SK-N-SH (cell line): ENCODE data around the gene SMARCE1. TPM values are rescaled to one million over a fixed set of nuclear protein-coding genes. Genes with fewer than 3 reads are reported as not detected.

Experiments
- CTCF ChIA-PET: fragments of 300-600, 350-600 bp; formaldehyde crosslinking; extraction: SDS; loops from one replicate; lab custom pipeline; 2021; lab: Yijun Ruan, JAX
- POLR2A ChIA-PET: fragments of 350-600 bp; sonication (Branson Sonifier 250); formaldehyde crosslinking; extraction: SDS; loops from one replicate; lab custom pipeline; 2020; ENCODE audit warnings: antibody characterized with exemption, inconsistent platforms; lab: Yijun Ruan, JAX
- DNase-seq: peaks from one replicate; pipeline ENCODE4 v3.0.0; 2012
- H2AFZ ChIP-seq: fragments of 200-600 bp; sonication (generic); 2 replicates; pipeline ENCODE4 v1.8.1; 2016; ENCODE audit warnings: antibody characterized with exemption, mild to moderate bottlenecking, low read depth
- H3F3A ChIP-seq: fragments of 200-600 bp; sonication (generic); replicated peaks from 2 replicates; pipeline ENCODE3; 2016; ENCODE audit warnings: antibody characterized with exemption, mild to moderate bottlenecking; ENCODE audit not compliant: insufficient read depth
- H3K27ac ChIP-seq, 2 experiments: fragments of 200-500 bp in 1 of 2; fragments of 200-600 bp in 1 of 2; sonication (Bioruptor generic) in 1 of 2; sonication (generic), shearing (Covaris generic) in 1 of 2; 2 replicates each; pipeline versions ENCODE4 v1.5.1 to v1.6.1; 2014 to 2016; ENCODE audit warnings: low read depth in 2 of 2, inconsistent platforms in 1 of 2, low read length in 1 of 2, mild to moderate bottlenecking in 1 of 2, mixed read lengths in 1 of 2
- H3K27me3 ChIP-seq: fragments of 200-600 bp; sonication (generic), shearing (Covaris generic); 2 replicates; pipeline ENCODE4 v1.6.1; 2016; ENCODE audit warnings: mixed run types; ENCODE audit not compliant: insufficient read depth
- H3K36me3 ChIP-seq, 2 experiments: fragments of 200-500 bp in 1 of 2; fragments of 200-600 bp in 1 of 2; sonication (Bioruptor generic) in 1 of 2; sonication (generic) in 1 of 2; replicated peaks in 1 of 2; 2 replicates each; pipeline versions ENCODE3 to v1.5.1; 2014 to 2016; ENCODE audit warnings: low read length in 1 of 2, mild to moderate bottlenecking in 1 of 2; ENCODE audit not compliant: insufficient read depth in 2 of 2, control insufficient read depth in 1 of 2
- H3K4me1 ChIP-seq, 2 experiments: fragments of 200-500 bp in 1 of 2; fragments of 200-600 bp in 1 of 2; sonication (Bioruptor generic) in 1 of 2; sonication (generic), shearing (Covaris generic) in 1 of 2; 2 replicates each; pipeline versions ENCODE4 v1.5.1 to v1.6.1; 2014 to 2016; ENCODE audit warnings: low read depth in 1 of 2, low read length in 1 of 2, mixed run types in 1 of 2; ENCODE audit not compliant: insufficient read depth in 2 of 2, control insufficient read depth in 1 of 2
- H3K4me2 ChIP-seq: fragments of 200-600 bp; sonication (generic), shearing (Covaris generic); 2 replicates; pipeline ENCODE4 v1.6.1; 2017; ENCODE audit warnings: mixed run types
- H3K4me3 ChIP-seq, 2 experiments: fragments of 200-500 bp in 1 of 2; fragments of 200-600 bp in 1 of 2; sonication (Bioruptor generic) in 1 of 2; sonication (generic), shearing (Covaris generic) in 1 of 2; 2 replicates each; pipeline versions ENCODE4 v1.5.1 to v1.8.1; 2014 to 2016; ENCODE audit warnings: low read depth in 2 of 2, inconsistent platforms in 1 of 2, low read length in 1 of 2, mild to moderate bottlenecking in 1 of 2, mixed read lengths in 1 of 2, moderate library complexity in 1 of 2
- H3K79me2 ChIP-seq: fragments of 200-600 bp; sonication (generic); 2 replicates; pipeline ENCODE4 v1.8.1; 2017; ENCODE audit warnings: mild to moderate bottlenecking; ENCODE audit not compliant: insufficient read depth
- H3K9ac ChIP-seq: fragments of 200-600 bp; sonication (generic); 2 replicates; pipeline ENCODE4 v1.6.1; 2017; ENCODE audit warnings: mixed run types
- H3K9me2 ChIP-seq: fragments of 200-600 bp; sonication (generic); 2 replicates; pipeline ENCODE4 v1.6.1; 2017; ENCODE audit warnings: mixed run types
- H3K9me3 ChIP-seq: fragments of 200-600 bp; sonication (generic); 2 replicates; pipeline ENCODE4 v1.6.1; 2017; ENCODE audit warnings: mixed run types, mild to moderate bottlenecking, moderate library complexity
- H4K20me1 ChIP-seq: fragments of 200-600 bp; sonication (generic); 2 replicates; pipeline ENCODE4 v1.6.1; 2017; ENCODE audit warnings: mild to moderate bottlenecking, mixed run types; ENCODE audit not compliant: insufficient read depth
- ELF1 ChIP-seq: IDR thresholded peaks from 2 replicates; pipeline ENCODE4 v1.4.0; 2012
- EP300 ChIP-seq, 2 experiments: IDR thresholded peaks; 2 replicates each; pipeline versions ENCODE4 v1.4.0 to v1.6.1; 2012; ENCODE audit warnings: borderline replicate concordance in 1 of 2, low read depth in 1 of 2, low read length in 1 of 2
- EZH2phosphoT487 ChIP-seq: fragments of 200-600 bp; sonication (generic); IDR thresholded peaks from 2 replicates; pipeline ENCODE4 v1.6.1; 2017; ENCODE audit warnings: low read depth, mixed run types, mild to moderate bottlenecking, antibody characterized with exemption, moderate library complexity, borderline replicate concordance
- FOXJ3 ChIP-seq: sonication (generic); formaldehyde crosslinking; IDR thresholded peaks from 2 replicates; pipeline ENCODE4 v1.5.1; 2020; ENCODE audit warnings: mild to moderate bottlenecking, missing genetic modification reagents
- FOXM1 ChIP-seq: IDR thresholded peaks from 2 replicates; pipeline ENCODE4 v1.4.0; 2012; ENCODE audit warnings: low read depth, mild to moderate bottlenecking
- GABPA ChIP-seq: IDR thresholded peaks from 2 replicates; pipeline ENCODE4 v1.4.0; 2012; ENCODE audit warnings: low read depth, mild to moderate bottlenecking
- JUND ChIP-seq: IDR thresholded peaks from 2 replicates; pipeline ENCODE4 v1.4.0; 2012
- MAX ChIP-seq: IDR thresholded peaks from 2 replicates; pipeline ENCODE4 v1.4.0; 2012; ENCODE audit warnings: low read depth
- MEF2A ChIP-seq: IDR thresholded peaks from 2 replicates; pipeline ENCODE4 v1.4.0; 2012; ENCODE audit warnings: low read depth, borderline replicate concordance
- NFIC ChIP-seq: IDR thresholded peaks from 2 replicates; pipeline ENCODE4 v1.4.0; 2012; ENCODE audit warnings: borderline replicate concordance
- NRF1 ChIP-seq: IDR thresholded peaks from 2 replicates; pipeline ENCODE4 v1.6.1; 2012; ENCODE audit warnings: low read depth, mild to moderate bottlenecking, low read length
- POLR2AphosphoS5 ChIP-seq: IDR thresholded peaks from 2 replicates; pipeline ENCODE4 v1.6.1; 2012; ENCODE audit warnings: low read depth, low read length
- RAD21 ChIP-seq: IDR thresholded peaks from 2 replicates; pipeline ENCODE4 v1.6.1; 2012; ENCODE audit warnings: mild to moderate bottlenecking, low read length
- RCOR1 ChIP-seq: fragments of 150-350 bp; IDR thresholded peaks from 2 replicates; pipeline ENCODE4 v1.6.1; 2017; ENCODE audit warnings: antibody characterized with exemption, low read length
- REST ChIP-seq: IDR thresholded peaks from 2 replicates; pipeline ENCODE4 v1.6.1; 2012; ENCODE audit warnings: mild to moderate bottlenecking, low read depth, low read length, moderate library complexity
- RFX5 ChIP-seq: IDR thresholded peaks from 2 replicates; pipeline ENCODE4 v1.6.1; 2012; ENCODE audit warnings: mild to moderate bottlenecking, improper control_type of control experiment, low read length
- RXRA ChIP-seq: IDR thresholded peaks from 2 replicates; pipeline ENCODE4 v1.4.0; 2012; ENCODE audit warnings: low read depth, mild to moderate bottlenecking, borderline replicate concordance
- SIN3A ChIP-seq: IDR thresholded peaks from 2 replicates; pipeline ENCODE4 v1.6.1; 2012; ENCODE audit warnings: low read depth, mild to moderate bottlenecking, low read length, moderate library complexity, borderline replicate concordance
- SMC3 ChIP-seq: IDR thresholded peaks from 2 replicates; pipeline ENCODE4 v1.6.1; 2012; ENCODE audit warnings: low read depth, low read length, improper control_type of control experiment
- TAF1 ChIP-seq: IDR thresholded peaks from 2 replicates; pipeline ENCODE4 v1.6.1; 2012; ENCODE audit warnings: low read depth, mild to moderate bottlenecking, low read length, moderate library complexity, borderline replicate concordance
- WGBS: methylation state at CpG from one replicate; pipeline ENCODE4 v1.1.6; 2017; ENCODE audit warnings: low lambda C conversion rate; 5-methylcytosine and 5-hydroxymethylcytosine counted together
- polyA plus RNA-seq, 3 experiments: library from polyadenylated mRNA; depleted of rRNA; stranded (reverse); fragments of >200 nt; gene quantifications; 2 replicates each; pipeline ENCODE4 v1.2.3, GENCODE V29; 2012
- TF ChIP-seq, protein P1 (sequence below): fragments of 150-350 bp; IDR thresholded peaks from 2 replicates; pipeline ENCODE4 v1.6.1; 2017; ENCODE audit warnings: antibody characterized with exemption, low read length, low read depth, borderline replicate concordance
- TF ChIP-seq, protein P2 (sequence below): fragments of 200-600 bp; sonication (generic); IDR thresholded peaks from 2 replicates; pipeline ENCODE4 v1.6.1; 2017; ENCODE audit warnings: antibody characterized with exemption, mild to moderate bottlenecking, moderate library complexity

The SMARCE1 gene
- polyA plus RNA-seq, 1 of the 3 experiments (the other 2 are of a cell fraction) = 45.9 TPM

DNA sequence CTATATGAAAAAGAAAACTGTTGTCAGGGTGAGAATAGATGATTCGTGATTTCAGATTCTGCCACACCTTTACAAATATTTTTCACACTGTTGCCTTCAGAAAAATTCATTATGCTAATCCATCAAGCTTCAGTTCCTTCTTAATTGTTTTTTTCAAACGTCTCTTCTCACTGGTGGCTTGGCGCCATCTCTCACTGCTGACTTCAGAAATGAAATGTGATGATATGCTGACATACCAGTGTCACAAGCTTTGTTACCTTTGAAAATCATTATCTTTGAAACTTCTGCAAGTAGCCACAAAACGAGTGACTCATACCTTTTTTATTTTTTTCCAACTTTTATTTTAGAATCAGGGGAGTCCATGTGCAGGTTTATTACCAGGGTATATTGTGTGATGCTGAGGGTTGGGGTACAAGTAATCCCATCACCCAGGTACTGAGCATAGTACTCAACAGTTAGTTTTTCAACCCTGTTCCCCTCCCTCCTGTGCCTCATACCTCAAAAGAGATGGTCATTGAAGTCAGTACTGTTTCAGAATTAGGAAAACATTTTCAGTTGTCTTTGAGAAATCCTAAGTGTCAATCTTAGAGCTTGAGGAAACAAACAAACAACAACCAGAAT is 31.4 kb upstream of the SMARCE1 start:
- ChIA-PET CTCF (interaction anchor here (0.6 kb wide), 1 partner anchor 25 kb away, joined by 3 read pairs; the partner anchor contains the start of gene KRT24), POLR2A (no interaction called here)
- no peaks in the 10 kb centered on the region for H3K4me1 ChIP-seq
- no peak for DNase-seq
- H3K9me3 ChIP-seq = no peaks in the 10 kb centered on the region
- no peaks in the 10 kb centered on the region for H4K20me1 ChIP-seq
- 5% methylated on average over 4 of the region's 4 CpGs for WGBS
- no peaks in the 10 kb centered on the region for H3K36me3 ChIP-seq
- no peak overlapping the region for H3K4me2 ChIP-seq
- no peak overlapping the region for H3K9ac ChIP-seq
- no peaks in the 10 kb centered on the region for H3K79me2 ChIP-seq
- TF ChIP-seq RAD21 (no peak), RFX5 (no peak), NRF1 (no peak), NFIC (no peak), FOXM1 (no peak), POLR2AphosphoS5 (no peak), SIN3A (no peak), RCOR1 (no peak), REST (no peak), EP300 (IDR thresholded peaks at IDR 0.05; ENCODE audit: borderline replicate concordance in 1 of 2, low read depth in 1 of 2, low read length in 1 of 2) (no peak)
- H3K9me2 ChIP-seq = no peaks in the 10 kb centered on the region
- H3K27me3 ChIP-seq = peaks cover 75% of the 10 kb centered on the region
- H3F3A ChIP-seq = no peaks in the 10 kb centered on the region
- no peak overlapping the region for H3K27ac ChIP-seq
- no peak overlapping the region for H3K4me3 ChIP-seq
- H2AFZ ChIP-seq = no peak overlapping the region

GRCh38 chr17:40675905-40676304 is 28.3 kb upstream of the SMARCE1 start:
- Histone ChIP-seq H3K4me1 (no peaks in the 10 kb centered on the region), H3K9me2 (no peaks in the 10 kb centered on the region), H4K20me1 (no peaks in the 10 kb centered on the region), H3K9me3 (no peaks in the 10 kb centered on the region), H3K9ac (no peak overlapping the region), H3K27me3 (peaks cover 78% of the 10 kb centered on the region), H3F3A (no peaks in the 10 kb centered on the region), H3K79me2 (no peaks in the 10 kb centered on the region), H2AFZ (no peak overlapping the region), H3K27ac (no peak overlapping the region), H3K4me2 (no peak overlapping the region), H3K36me3 (no peaks in the 10 kb centered on the region), H3K4me3 (no peak overlapping the region)
- ChIA-PET POLR2A (interaction anchor here (0.6 kb wide), 1 partner anchor 234 kb away, joined by 3 read pairs; no protein-coding TSS in a partner anchor), CTCF (no interaction called here)
- no peak for DNase-seq
- TF ChIP-seq JUND (no peak), NFIC (no peak), POLR2AphosphoS5 (no peak), NRF1 (no peak), TAF1 (no peak), FOXJ3 (no peak), RFX5 (no peak), FOXM1 (no peak), EZH2phosphoT487 (no peak), SMC3 (no peak), MEF2A (no peak), MAX (no peak), RXRA (no peak), GABPA (no peak), ELF1 (no peak)
- TF ChIP-seq, protein P1, sequence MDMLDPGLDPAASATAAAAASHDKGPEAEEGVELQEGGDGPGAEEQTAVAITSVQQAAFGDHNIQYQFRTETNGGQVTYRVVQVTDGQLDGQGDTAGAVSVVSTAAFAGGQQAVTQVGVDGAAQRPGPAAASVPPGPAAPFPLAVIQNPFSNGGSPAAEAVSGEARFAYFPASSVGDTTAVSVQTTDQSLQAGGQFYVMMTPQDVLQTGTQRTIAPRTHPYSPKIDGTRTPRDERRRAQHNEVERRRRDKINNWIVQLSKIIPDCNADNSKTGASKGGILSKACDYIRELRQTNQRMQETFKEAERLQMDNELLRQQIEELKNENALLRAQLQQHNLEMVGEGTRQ = no peak
- TF ChIP-seq, protein P2, sequence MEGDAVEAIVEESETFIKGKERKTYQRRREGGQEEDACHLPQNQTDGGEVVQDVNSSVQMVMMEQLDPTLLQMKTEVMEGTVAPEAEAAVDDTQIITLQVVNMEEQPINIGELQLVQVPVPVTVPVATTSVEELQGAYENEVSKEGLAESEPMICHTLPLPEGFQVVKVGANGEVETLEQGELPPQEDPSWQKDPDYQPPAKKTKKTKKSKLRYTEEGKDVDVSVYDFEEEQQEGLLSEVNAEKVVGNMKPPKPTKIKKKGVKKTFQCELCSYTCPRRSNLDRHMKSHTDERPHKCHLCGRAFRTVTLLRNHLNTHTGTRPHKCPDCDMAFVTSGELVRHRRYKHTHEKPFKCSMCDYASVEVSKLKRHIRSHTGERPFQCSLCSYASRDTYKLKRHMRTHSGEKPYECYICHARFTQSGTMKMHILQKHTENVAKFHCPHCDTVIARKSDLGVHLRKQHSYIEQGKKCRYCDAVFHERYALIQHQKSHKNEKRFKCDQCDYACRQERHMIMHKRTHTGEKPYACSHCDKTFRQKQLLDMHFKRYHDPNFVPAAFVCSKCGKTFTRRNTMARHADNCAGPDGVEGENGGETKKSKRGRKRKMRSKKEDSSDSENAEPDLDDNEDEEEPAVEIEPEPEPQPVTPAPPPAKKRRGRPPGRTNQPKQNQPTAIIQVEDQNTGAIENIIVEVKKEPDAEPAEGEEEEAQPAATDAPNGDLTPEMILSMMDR = no peak
- 54% methylated on average over 4 of the region's 4 CpGs for WGBS
